ENCODE results near the gene CD300LG.
"Not testable (repeated sequence)": the region's sequence is repeated elsewhere in the genome, so short reads cannot be mapped to it uniquely, and the experiment has no call there.

CD300LG gene

GRCh38 chr17:43880420-43880991 is 33.5 kb downstream of the CD300LG start:
- DNase-seq = peak; percentile 32 to 58 (median 38)

- no peak for DNase-seq
These were observed 34.2 kb downstream of the CD300LG start for GRCh38 chr17:43881181-43881580.

DNA sequence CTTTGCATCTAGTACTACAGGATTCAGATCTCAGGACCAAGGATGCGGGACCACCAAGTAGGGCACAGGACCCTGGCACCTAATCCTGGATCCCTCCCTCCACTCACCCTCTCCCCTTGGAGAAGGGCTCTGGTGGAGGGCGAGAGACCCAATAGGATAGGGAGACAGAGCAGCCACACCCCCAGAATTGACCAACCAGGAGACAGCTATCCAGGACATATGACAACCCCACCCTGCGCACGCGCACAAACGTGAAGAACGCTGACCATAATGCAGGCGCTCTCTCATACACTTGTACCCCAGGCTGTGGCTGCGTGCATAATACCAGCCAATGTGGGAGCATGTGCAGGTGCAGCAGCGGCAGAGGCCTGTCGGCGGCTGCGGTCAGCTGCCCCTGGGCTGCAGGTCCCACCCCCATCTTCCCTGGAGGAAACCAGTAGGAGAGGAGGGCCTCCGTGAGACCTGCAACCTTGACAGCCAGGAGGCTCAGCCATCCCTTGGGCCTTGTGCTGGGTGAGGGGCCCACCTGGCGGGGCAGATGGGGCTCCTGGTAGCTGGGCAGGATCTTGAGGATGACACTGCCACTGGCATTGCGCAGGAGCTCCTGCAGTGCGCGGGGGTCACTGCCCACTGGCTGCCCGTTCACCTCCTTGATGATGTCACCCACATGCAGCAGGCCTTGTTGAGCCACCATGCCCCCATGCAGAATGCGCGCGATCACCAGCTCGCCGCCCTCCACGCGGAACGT is 35.0 kb downstream of the CD300LG start:
- DNase-seq = no peak

GRCh38 chr17:43882761-43883415 is 35.9 kb downstream of the CD300LG start:
- no peak for DNase-seq

GRCh38 chr17:43888548-43888947 is 41.6 kb downstream of the CD300LG start:
- no peak for DNase-seq

DNA sequence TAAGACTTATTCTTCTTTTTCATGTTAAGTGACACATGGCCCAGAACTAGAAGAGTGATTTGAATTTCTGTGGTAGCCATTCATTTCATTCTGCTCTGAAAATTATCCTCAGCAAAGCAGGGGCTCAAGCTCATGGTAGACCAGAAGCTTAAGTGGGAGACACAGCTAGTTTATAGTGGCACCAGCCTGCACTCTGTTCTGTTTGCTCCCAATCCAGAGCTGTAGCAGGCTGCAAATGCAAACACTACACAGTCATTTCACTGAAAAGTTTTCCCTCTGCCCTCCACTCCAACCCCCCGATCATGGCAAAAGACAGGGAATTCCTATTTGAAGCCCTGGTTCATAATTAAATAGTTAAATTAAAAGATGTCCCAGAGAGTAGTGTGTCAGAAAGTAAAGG is 43.3 kb downstream of the CD300LG start:
- no peak for DNase-seq

GRCh38 chr17:43891851-43892646 is 45.1 kb downstream of the CD300LG start:
- DNase-seq = no peak

DNA sequence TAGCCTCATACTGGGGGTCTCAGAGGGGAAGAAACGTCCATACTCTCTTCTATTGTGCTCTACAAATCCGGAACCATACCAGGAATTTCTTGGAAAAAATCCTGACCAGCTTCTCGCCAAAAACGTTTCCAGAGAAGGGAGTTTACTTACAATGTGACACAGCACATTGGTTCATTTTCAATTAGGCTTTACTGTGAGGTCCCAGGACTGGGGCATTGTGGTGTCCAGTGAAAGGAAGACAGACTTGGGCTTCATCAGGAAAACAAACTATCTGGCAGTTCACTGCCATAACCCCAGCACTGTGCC is 45.6 kb downstream of the CD300LG start:
- no peak for DNase-seq

GRCh38 chr17:43894494-43894893 is 47.5 kb downstream of the CD300LG start:
- not testable (repeated sequence) for DNase-seq

GRCh38 chr17:43897831-43898230 is 50.9 kb downstream of the CD300LG start:
- no peak for DNase-seq

- no peak for DNase-seq
These were observed 51.5 kb downstream of the CD300LG start for GRCh38 chr17:43898446-43898845.

DNA sequence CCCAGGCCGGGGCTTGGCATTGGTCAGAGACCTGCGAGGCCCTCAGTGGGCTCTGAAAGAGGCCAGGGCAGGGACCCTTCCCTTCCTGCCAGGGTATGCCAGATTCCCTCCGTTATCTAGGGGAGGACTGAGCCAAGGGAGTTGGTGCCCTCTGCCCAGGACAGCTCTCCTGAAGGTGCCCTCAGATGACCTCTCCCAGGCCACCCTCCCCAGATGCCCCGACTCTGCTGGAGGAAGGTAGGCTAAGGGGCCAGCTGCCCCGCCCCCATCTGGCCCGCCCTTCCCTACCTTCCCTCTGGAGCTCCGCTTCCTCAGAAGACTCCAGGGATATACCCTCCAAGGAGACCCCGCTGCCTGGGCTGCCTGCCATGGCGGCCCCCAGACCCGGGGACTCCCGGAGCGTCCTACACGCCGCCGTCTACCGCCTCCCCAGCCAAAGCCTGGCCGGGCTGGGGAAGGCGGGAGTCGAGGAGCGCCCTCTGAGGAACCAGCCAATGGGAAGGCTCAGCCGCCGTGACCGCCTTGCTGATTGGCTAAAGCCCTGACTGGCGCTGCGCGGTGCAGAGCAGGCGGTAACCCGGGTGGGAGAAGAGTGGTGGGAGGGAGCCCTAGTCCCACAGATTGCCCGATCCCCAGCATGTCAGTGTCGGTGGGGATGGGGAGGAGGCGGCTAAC is 53.3 kb downstream of the CD300LG start:
- peak; percentile 85 to 93 (median 90) for DNase-seq

DNA sequence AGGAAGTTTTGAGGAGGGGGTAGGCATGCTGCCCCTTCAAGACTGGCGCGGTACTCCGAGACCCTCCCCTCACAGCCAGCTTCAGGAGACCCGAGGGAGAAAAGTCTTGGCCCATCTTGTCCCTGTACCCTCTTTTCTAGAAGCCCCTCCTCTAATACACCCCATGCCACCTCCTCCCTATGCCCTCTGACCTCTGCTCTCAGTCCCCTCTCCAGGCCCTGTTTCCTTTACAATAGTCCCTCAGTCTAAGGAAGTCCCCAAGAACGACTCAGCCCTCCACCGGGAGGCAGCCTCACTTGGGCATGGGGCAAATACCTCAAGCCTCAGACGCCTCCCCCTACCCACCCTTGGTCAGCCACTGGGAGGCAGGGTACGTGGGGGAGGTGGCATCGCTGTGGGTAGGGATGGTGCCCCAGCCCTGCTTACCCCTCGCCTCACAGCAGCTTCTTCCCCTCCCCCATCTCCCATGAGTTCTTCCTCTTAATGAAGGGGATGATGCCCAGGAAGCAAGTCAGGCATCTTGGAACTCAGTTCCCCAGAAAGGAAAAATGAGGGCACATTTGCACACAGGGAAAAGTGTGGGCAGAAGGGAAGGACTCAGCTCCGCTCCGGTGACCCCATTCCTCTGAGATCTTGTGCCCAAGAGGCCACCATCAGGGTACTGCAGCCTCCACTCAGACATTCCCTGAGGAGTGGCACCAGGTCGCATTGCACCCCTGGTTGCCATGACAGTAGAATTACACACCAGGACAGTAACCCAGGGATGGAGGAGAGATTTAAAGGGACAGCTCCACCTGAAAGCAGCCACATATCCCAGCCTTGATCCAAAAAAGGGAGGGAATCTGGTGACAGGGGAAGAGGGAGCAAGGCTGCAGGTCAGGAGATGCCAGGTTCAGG is 54.1 kb downstream of the CD300LG start:
- no peak for DNase-seq

GRCh38 chr17:43901861-43902589 is 55.0 kb downstream of the CD300LG start:
- no peak for DNase-seq

DNA sequence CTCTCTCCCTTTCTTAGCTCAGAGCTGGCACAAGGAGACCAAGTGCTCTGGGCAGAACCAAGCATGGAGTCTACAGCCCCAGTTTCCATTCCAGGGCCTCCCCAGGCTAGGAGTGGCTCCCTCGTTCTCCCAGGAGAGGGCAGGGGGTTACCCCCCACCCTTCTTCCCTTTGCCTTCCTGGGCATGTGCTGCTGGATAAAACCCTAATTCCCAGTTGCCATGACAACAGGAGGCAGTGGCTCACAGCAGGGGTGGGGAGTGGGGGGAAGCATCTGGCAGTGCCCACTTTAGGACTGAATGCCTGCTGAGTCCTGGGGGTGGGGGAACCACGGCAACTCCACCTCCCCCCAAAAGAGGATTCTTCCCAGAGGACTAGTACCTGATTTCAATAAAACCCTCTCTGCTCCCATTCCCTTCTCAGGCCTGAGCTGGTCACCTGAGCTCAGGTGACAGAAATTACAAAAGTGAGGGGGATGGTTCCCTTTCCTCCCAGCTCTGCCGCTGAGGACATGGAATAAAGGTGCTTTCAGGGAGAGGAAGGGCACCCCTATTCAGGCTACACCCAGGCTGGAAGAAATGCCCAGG is 58.5 kb downstream of the CD300LG start:
- DNase-seq = no peak

GRCh38 chr17:43905985-43906852 is 59.2 kb downstream of the CD300LG start:
- peak in 1 of 3 donors; percentile 26 for DNase-seq

- no peak for DNase-seq
These were observed 60.0 kb downstream of the CD300LG start for GRCh38 chr17:43906951-43907424.

GRCh38 chr17:43907425-43907981 is 60.5 kb downstream of the CD300LG start, which contains the start of gene MPP2:
TSS of gene MPP2 (minus strand) at chr17:43907536. CDS start at chr17:43904460, 3,076 bp downstream.
- DNase-seq = peak in 2 of 3 donors; percentile 34 to 46
